Keratinocyte (primary cell): Measurements from ENCODE around the gene TFF1.

Experiments
- CTCF ChIP-seq, 3 experiments: IDR thresholded peaks in 1 of 3; conservative IDR thresholded peaks in 1 of 3; optimal IDR thresholded peaks in 1 of 3; 2 replicates in 2 of 3; 3 replicates in 1 of 3; pipeline versions ENCODE3 to v1.5.1; 2011; ENCODE audit warnings: low read length in 3 of 3, mild to moderate bottlenecking in 3 of 3, moderate library complexity in 2 of 3, control low read depth in 1 of 3, inconsistent platforms in 1 of 3; ENCODE audit not compliant: insufficient read depth in 2 of 3; ENCODE audit errors: extremely low read depth in 1 of 3
- EZH2 ChIP-seq: IDR thresholded peaks from one replicate; pipeline ENCODE4 v1.6.1; 2012; ENCODE audit warnings: inconsistent platforms, mild to moderate bottlenecking, low read length, moderate library complexity

GRCh38 chr21:42356650-42357049, 9.7 kb downstream of the TFF1 start:
- TF ChIP-seq CTCF (optimal IDR thresholded peaks at IDR 0.05 in 1 of 3, IDR thresholded peaks at IDR 0.05 in 1 of 3, conservative IDR thresholded peaks at IDR 0.05 in 1 of 3; ENCODE audit: extremely low read depth in 1 of 3, insufficient read depth in 2 of 3, low read length in 3 of 3) (no peak), EZH2 (no peak)
